22Rv1 (cell line): ENCODE data around the gene OR56A4.

Source experiments
- ZFX ChIP-seq: fragments of 450-650 bp; IDR thresholded peaks from 2 replicates; pipeline ENCODE4 v1.6.1; 2017; ENCODE audit warnings: antibody characterized with exemption, borderline replicate concordance
- TF ChIP-seq, protein P1 (sequence below): fragments of 450-650 bp; IDR thresholded peaks from 2 replicates; pipeline ENCODE4 v1.5.1; 2017; ENCODE audit warnings: mild to moderate bottlenecking

DNA sequence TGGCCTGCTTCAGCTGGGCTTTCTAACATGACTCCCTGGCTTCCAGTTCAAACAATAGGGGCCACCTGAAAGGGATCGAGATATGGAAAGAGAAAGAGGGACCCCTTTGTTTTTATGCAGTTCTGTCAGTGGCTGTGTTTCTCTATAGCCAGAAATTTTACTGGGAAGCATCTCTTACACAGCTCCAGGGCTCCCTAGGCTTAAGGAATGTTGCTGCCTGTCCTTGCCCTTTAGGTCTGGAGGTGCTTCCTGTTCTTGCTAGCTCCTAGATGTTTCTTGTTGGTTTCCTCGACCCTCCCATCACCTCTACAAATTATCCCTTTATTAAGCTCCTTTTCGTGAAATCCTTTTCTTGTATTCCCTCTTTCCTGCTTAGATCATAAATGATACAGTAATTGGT lies 45.6 kb upstream of the OR56A4 start:
- TF ChIP-seq, protein P1, sequence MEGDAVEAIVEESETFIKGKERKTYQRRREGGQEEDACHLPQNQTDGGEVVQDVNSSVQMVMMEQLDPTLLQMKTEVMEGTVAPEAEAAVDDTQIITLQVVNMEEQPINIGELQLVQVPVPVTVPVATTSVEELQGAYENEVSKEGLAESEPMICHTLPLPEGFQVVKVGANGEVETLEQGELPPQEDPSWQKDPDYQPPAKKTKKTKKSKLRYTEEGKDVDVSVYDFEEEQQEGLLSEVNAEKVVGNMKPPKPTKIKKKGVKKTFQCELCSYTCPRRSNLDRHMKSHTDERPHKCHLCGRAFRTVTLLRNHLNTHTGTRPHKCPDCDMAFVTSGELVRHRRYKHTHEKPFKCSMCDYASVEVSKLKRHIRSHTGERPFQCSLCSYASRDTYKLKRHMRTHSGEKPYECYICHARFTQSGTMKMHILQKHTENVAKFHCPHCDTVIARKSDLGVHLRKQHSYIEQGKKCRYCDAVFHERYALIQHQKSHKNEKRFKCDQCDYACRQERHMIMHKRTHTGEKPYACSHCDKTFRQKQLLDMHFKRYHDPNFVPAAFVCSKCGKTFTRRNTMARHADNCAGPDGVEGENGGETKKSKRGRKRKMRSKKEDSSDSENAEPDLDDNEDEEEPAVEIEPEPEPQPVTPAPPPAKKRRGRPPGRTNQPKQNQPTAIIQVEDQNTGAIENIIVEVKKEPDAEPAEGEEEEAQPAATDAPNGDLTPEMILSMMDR: no peak
- TF ChIP-seq ZFX: no peak
